T47D (cell line): ENCODE data around the gene TTC34.
A peak's percentile ranks its signal among the peaks of the same experiment; 100 is the strongest.

Source experiments
- DNase-seq, 2 experiments: peaks; one replicate each; pipeline versions ENCODE4 v3.0.0 to v3.0.0-alpha.2; 2011 to 2012; ENCODE audit warnings: low read depth in 1 of 2, low spot score in 1 of 2
- JUND ChIP-seq: IDR thresholded peaks from 2 replicates; pipeline ENCODE4 v1.6.1; 2012; ENCODE audit warnings: low read depth
- in situ Hi-C: cut with HindIII; loops from 2 replicates; pipeline ENCODE4 v1.10.0; 2016; ENCODE audit warnings: low sequenced_read_pairs, low pct_unique_long_range_greater_than_20kb

Gene TTC34

GRCh38 chr1:2642560-2643413 is 158.7 kb downstream of the TTC34 start:
- in situ Hi-C loops, result no loop called here
- no peak for TF ChIP-seq JUND
- peak; percentile 58 to 71 for DNase-seq

- DNase-seq, result no peak
- in situ Hi-C loops, result no loop called here
- no peak for TF ChIP-seq JUND
Observed at GRCh38 chr1:2642131-2642559, 159.3 kb downstream of the TTC34 start.

DNA sequence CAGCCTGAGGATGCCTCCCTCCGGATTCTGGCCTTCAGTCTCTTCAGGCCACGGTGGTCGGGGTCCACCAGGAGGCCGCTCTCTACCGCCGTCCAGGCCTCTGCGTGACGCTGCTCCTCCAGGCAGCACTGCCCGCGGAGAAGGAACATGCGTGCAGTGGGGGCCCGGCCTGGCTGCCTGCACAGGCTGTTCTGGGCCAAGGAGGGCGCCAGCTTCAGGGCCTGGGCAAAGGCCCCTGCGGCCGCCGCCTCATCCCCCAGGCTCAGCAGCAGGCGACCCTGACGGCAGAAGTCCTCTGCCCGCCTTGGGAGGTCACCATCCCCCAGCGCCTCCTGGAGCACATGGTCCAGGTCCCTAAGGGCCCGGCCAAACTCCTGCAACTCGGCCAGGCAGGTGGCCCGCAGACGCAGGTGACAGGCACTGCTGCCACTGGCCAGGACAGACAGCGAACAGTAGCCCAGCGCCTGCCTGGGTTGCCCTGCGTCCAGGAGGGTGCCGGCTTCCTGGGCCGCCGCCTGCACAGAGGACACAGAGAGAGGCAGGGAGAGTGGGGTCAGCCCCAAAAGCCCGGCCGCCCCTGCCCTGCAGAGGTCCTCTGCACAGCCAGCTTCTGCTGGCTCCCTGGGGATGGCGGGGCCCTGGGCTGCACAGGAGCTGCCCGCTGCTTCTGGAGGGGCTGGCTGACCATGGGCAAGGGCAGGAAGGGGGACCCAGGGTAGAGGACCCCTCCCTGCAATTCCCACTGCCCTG is 159.9 kb downstream of the TTC34 start:
- TF ChIP-seq JUND, result no peak
- no peak for DNase-seq
- in situ Hi-C loops, result no loop called here

- in situ Hi-C loops, result no loop called here
- no peak for TF ChIP-seq JUND
- DNase-seq, result no peak
Observed at GRCh38 chr1:2640626-2641025, 160.9 kb downstream of the TTC34 start.

DNA sequence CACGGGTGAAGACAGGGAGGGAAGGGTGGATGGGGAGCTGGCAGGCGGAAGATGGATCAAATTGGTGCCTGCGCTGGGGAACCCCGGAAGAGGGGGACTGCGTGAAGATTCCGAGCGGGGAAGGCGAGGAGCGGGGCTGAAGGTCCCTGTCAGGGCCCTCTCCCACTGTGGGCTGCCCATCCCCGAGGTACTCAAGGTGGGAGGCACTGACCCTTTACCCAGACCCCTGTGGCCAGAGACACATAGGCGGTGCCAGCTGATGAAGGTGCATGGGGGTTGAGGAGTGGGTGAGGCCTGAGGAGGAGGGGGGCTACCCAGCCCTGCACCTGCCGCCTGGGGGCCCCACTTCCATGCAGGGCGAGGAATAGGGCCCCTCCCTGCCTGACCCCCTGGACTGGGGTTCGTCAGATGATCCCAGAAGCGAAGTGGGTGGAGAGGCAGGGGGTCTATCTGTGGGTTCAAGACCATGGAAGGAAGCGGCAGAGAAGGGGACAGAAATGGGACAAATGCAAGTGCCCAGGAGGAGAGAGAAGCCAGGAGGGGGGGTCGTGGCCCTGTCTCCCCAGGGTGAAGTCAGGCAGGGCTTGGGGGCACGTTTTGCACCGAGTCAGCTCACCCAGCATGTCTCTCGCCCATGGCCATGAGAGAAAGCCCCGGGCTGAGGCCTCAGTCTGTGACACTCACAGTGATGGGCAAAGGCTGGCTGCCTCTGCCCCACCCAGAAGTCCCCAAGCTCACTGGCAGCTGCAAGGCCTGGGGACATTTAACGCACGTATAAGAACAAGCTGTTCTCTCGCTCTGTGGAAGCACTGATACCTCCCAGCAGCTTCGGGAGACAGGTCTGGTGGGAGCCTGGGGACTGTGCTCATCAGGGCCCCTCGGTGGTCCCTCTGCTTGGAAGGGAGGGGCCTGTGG is 161.6 kb downstream of the TTC34 start:
- no peak for DNase-seq
- in situ Hi-C loops, result no loop called here
- TF ChIP-seq JUND, result no peak

DNA sequence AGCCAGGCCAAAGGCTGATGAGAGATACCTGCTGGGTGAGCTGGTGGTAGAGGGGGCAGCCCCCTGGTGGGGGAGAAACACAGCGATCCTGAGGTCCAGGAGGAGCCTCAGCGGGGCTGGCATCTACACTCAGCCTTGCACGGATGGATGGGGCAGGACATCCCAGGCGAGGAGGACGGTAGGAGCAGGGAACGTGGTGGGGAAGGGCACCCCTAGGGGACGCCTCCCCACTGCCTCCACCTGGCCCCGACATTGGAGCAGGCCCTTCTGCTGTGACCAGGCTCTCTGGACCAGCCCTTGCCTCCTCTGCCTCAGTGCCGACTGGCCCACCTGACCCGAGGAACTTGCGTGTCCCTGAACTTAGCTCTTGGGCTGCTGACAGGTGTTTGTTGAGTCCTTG is 162.3 kb downstream of the TTC34 start:
- no peak for TF ChIP-seq JUND
- in situ Hi-C loops, result no loop called here

DNA sequence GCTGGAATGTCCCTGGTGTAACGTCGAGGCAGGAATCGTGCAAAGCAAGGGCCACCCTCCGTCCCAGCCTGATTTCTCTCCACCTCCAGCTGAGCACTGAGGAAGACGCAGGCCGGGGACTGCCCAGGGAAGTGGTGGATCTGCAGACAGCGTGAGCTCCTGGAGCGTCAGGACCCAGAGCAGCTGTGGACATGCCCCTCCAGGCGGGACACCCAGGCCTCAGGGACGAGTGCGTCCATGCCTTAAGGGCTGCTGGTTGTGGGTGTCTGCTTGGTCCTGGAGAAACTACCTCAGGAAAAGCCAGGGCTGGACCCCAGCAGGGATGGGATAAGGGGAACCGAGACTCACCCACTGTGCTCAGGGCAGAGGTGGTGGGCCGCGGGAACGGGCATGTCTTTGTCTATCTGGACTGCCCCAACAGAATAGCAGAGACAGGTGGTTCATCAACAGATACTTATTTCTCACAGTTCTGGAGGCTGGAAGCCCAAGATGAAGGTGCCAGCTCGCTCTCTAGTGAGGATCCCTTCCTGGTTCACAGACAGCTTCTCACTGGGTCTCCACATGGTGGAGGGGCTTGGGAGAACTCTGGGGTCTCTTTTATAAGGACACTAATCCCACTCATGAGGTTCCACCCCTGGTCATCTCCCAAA is 162.9 kb downstream of the TTC34 start:
- in situ Hi-C loops, result no loop called here
- DNase-seq, result no peak
- no peak for TF ChIP-seq JUND

More for the DNA sequence above, 162.3 kb downstream of the TTC34 start:
- DNase-seq, result no peak

GRCh38 chr1:2637442-2638145 is 163.9 kb downstream of the TTC34 start:
- in situ Hi-C loops, result no loop called here
- DNase-seq, result no peak
- no peak for TF ChIP-seq JUND

- in situ Hi-C loops, result no loop called here
- no peak for DNase-seq
- no peak for TF ChIP-seq JUND
Observed at GRCh38 chr1:2636733-2637132, 164.8 kb downstream of the TTC34 start.

- TF ChIP-seq JUND, result no peak
- in situ Hi-C loops, result no loop called here
- no peak for DNase-seq
Observed at GRCh38 chr1:2635361-2636010, 166.0 kb downstream of the TTC34 start.

- in situ Hi-C loops, result no loop called here
Observed at GRCh38 chr1:2633936-2634491, 167.5 kb downstream of the TTC34 start.

More at GRCh38 chr1:2633936-2634491, 167.5 kb downstream of the TTC34 start:
- TF ChIP-seq JUND, result no peak
- no peak for DNase-seq
